AG09319 (cell line): ENCODE measurements around the gene SLC16A5.
A peak's percentile ranks its signal among the peaks of the same experiment; 100 is the strongest.
"Not testable (repeated sequence)": the region's sequence is repeated elsewhere in the genome, so short reads cannot be mapped to it uniquely, and the experiment has no call there.

ENCODE experiments used
- DNase-seq: peaks from one replicate; pipeline ENCODE4 v3.0.0-alpha.2; 2010; ENCODE audit warnings: low read depth; ENCODE audit errors: extremely low read depth
- TF ChIP-seq, protein P1 (sequence below): IDR thresholded peaks from 2 replicates; pipeline ENCODE4 v1.5.1; 2011; ENCODE audit warnings: low read depth, mild to moderate bottlenecking, inconsistent platforms, low read length, moderate library complexity

The SLC16A5 gene

DNA sequence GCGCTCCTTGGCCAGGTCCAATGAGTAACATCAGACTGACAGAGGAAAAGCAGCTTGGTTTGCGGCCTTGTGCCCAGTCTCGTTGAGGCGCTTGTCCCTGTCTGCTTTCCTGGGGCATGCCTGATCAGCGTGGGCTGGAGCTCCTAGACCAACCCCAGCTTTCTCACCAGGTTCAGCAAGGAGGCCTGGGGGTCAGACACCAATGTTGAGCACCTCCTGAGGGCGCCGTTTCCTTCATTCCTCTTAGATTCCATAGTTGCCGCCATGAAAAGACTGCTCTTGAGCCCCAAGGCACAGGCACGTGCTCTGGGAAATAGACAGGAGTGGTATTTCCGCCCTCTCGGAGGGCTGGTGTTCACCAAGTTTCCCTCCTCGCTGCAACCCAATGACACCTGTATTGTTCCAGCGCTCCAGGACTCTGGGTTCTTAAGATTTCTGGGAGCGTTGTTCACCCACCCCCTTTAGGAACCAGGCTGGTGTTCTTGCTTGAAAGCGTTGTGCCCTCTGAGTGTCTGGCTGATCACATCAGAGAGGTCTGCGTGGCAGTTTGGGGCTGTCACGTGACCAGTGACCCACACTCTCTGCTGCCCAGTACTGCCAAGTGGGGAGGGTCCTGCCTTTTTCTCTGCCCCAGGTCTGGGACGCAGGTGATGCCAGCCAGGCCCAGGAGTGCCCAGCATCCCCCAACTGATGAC is 22.7 kb upstream of the SLC16A5 start:
- DNase-seq = no peak
- TF ChIP-seq, protein P1, sequence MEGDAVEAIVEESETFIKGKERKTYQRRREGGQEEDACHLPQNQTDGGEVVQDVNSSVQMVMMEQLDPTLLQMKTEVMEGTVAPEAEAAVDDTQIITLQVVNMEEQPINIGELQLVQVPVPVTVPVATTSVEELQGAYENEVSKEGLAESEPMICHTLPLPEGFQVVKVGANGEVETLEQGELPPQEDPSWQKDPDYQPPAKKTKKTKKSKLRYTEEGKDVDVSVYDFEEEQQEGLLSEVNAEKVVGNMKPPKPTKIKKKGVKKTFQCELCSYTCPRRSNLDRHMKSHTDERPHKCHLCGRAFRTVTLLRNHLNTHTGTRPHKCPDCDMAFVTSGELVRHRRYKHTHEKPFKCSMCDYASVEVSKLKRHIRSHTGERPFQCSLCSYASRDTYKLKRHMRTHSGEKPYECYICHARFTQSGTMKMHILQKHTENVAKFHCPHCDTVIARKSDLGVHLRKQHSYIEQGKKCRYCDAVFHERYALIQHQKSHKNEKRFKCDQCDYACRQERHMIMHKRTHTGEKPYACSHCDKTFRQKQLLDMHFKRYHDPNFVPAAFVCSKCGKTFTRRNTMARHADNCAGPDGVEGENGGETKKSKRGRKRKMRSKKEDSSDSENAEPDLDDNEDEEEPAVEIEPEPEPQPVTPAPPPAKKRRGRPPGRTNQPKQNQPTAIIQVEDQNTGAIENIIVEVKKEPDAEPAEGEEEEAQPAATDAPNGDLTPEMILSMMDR = no peak

DNA sequence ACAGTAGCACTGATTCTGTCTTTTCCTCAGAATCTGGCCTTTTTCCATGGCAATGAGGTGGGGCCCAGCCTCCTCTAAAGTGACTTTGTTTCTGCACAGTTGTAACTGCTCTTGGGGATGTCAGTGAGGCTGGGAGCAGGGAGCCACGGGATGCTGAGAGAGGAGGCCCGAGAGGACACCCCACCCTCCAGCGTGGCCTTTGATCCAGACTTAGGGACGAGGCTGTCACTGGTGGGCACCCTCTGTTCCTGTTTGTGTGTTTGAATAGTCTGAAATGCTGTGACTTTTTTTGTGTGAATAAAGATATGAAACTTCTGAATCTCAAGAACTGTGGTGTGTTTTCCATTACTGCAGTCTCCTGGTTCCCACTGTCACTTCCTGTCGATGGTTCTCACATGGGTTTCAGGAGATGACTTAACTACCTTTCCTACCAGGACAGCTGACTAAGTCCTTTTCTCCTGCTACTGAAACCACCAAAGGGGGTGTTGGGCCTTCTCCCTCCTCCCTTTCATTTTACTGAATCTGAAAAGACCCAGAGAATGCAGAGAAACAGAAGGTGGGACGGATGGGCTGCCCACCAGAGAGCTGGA is 22.1 kb upstream of the SLC16A5 start:
- DNase-seq = no peak
- TF ChIP-seq, protein P1 = no peak

DNA sequence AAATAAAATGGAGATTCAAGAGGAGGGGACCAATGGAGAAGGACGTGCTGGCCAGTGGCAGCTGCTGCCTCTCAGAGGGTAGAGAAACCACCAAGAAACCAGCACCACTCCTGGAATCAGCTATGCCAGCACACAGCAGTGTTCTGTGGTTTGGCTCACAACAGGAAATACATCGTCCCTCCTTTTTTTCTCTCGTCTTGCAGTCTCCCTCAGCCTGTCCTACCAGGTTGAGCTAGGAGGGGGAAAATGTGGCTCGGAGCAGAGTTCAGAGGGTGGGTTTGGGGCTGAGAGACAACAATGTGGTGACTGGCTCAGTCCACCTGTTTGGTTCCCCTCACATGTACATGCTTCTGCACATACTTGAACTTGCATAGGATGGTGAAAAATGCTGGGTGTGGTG is 19.9 kb upstream of the SLC16A5 start:
- TF ChIP-seq, protein P1 = no peak
- no peak for DNase-seq

DNA sequence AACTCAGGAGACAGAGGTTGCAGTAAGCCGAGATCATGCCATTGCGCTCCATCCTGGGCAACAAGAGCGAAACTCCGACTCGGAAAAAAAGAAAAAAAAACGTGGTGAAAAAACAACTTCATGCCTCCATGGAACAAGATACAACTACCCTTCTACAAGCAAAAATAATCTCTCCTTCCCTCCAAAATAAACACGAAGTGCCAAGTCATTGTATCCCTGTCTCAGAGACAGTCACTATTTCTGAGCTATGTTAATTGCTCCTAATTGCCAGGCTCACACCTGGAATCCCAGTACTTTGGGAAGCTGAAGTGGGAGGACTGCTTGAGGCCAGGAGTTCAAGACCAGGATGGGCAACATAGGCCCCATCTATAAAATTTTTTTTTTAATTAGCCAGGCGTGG is 19.0 kb upstream of the SLC16A5 start:
- TF ChIP-seq, protein P1 = no peak
- DNase-seq = no peak

DNA sequence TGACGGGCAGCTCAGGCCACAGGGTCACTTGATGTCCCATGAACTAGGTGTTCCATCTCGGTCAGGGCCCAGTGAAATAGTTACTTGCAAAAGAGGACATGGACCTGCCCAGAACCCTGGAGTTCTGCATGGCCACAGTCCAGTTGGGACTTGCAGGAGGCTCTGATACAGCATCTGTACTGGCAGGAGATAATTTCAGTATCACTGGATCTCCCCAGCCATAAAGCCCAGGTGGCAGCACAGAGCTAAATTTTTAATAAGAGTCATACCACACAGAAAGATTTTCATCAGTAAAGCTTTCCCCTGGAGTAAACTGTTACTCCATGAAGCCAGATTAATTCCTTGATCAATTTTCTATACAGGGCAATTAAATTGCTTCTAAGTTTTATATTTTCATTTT is 18.0 kb upstream of the SLC16A5 start:
- DNase-seq = no peak
- TF ChIP-seq, protein P1 = peak; percentile 35

DNA sequence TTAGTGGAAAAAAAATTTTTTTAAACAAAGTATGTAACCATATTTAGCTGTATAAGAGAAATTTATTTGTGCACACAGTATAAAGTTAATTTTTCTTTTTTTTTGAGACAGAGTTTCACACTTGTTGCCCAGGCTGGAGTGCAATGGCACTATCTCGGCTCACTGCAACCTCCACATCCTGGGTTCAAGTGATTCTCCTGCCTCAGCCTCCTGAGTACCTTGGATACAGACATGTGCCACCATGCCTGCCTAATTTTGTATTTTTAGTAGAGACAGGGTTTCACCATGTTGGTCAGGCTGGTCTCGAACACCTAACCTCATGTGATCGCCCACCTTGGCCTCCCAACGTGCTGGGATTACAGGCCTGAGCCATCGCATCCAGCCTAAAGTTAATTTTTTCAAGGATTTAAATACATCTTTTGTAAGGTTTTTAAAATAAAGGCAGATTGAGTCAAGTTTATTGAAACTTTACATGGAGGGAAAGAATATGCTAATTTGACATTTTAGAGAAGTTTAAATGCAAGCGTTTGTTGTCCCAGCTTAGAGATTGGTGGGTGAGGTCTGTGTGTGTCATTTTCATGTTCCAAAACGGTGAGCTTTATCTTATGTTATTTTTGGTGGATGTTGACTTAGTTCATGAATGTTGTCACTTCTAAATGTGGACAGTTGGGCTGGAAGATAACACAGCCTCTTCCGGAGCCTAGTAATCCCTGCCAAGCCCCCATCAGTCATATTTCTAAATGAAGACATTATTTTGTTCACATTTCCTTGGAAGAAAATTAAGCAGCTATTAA is 16.1 kb upstream of the SLC16A5 start:
- DNase-seq = not testable (repeated sequence)

DNA sequence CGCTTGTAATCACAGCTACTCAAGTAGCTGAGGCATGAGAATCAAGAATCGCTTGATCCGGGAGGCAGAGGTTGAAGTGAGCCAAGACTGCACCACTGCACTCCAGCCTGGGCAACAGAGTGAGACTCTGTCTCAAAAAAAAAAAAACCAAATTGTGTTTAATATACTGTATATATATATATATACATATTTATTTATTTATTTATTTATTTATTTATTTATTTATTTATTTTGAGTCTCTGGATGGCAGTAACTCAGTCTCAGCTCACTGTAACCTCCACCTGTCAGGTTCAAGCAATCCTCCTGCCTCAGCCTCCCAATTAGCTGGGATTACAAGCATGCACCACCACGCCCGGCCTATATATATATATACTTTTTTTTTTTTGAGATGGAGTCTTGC is 14.8 kb upstream of the SLC16A5 start:
- DNase-seq = not testable (repeated sequence)

DNA sequence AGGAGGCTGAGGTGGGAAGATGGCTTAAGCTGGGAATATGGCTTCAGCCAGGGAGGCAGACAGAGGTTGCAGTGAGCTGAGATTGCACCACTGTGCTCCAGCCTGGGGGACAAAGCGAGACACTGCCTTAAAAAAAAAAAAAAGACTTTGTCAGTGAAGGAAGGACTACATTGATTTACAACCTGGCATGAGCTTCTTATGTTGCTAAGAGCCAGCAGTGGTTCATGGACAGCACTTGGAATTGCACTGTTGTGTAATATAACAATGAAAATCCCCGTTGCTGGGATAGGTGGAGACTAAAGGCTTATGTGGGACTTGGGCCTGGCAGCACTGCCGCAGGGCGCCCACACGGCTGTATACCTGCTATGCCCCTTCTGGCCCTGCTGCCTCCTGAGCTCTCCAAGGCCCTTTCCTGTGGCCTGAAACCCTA is 14.1 kb upstream of the SLC16A5 start:
- TF ChIP-seq, protein P1 = no peak
- no peak for DNase-seq
